ENCODE data around the gene SYNE1.

SYNE1 gene

GRCh38 chr6:152270301-152270925 lies 366.7 kb downstream of the SYNE1 start:
- no peaks in the 10 kb centered on the region for H3K9me3 ChIP-seq (ENCODE audit: severe bottlenecking)
- TF ChIP-seq, protein P1, sequence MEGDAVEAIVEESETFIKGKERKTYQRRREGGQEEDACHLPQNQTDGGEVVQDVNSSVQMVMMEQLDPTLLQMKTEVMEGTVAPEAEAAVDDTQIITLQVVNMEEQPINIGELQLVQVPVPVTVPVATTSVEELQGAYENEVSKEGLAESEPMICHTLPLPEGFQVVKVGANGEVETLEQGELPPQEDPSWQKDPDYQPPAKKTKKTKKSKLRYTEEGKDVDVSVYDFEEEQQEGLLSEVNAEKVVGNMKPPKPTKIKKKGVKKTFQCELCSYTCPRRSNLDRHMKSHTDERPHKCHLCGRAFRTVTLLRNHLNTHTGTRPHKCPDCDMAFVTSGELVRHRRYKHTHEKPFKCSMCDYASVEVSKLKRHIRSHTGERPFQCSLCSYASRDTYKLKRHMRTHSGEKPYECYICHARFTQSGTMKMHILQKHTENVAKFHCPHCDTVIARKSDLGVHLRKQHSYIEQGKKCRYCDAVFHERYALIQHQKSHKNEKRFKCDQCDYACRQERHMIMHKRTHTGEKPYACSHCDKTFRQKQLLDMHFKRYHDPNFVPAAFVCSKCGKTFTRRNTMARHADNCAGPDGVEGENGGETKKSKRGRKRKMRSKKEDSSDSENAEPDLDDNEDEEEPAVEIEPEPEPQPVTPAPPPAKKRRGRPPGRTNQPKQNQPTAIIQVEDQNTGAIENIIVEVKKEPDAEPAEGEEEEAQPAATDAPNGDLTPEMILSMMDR (IDR thresholded peaks at IDR 0.05; ENCODE audit: low read depth, low read length): no peak
- H3K4me3 ChIP-seq (ENCODE audit: low read depth, low read length): no peak overlapping the region
- H3K36me3 ChIP-seq: no peaks in the 10 kb centered on the region
- DNase-seq: no peak
- H3K27ac ChIP-seq: no peak overlapping the region
- no peaks in the 10 kb centered on the region for H3K27me3 ChIP-seq (ENCODE audit: insufficient read depth, low read depth, severe bottlenecking)

DNA sequence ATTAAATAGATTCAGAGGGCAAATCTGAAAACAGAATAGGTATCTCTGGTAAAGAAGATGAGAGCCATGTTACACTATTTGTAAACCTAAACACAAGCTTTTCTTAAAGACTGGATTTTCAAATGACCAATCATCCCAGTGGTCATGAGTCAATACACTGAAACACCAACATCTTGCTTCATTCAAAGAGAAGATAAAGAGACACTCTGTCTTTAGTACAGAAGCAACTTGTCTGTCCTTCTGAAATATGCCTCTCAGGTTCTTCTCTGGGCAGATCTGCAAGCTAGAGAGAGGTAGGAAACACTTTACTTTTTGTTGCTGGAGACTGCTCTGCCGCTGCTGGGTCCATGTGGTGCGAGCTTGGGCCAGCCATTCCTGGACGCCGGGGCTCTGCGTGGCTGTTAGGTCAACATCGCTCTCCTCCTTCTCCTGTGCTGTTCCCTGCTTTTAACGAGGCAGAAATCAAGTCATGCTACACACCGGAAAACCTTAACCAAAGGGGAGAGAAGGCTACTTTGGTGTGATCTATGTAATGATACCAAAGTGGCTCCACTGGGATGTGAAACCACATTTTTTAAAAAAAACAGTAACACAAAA lies 368.2 kb downstream of the SYNE1 start:
- no peak overlapping the region for H3K4me3 ChIP-seq (ENCODE audit: low read depth, low read length)
- H3K36me3 ChIP-seq: no peaks in the 10 kb centered on the region
- DNase-seq: no peak
- TF ChIP-seq, protein P1 (IDR thresholded peaks at IDR 0.05; ENCODE audit: low read depth, low read length): no peak
- H3K9me3 ChIP-seq (ENCODE audit: severe bottlenecking): no peaks in the 10 kb centered on the region
- H3K27me3 ChIP-seq (ENCODE audit: insufficient read depth, low read depth, severe bottlenecking): no peaks in the 10 kb centered on the region
- H3K27ac ChIP-seq: no peak overlapping the region

DNA sequence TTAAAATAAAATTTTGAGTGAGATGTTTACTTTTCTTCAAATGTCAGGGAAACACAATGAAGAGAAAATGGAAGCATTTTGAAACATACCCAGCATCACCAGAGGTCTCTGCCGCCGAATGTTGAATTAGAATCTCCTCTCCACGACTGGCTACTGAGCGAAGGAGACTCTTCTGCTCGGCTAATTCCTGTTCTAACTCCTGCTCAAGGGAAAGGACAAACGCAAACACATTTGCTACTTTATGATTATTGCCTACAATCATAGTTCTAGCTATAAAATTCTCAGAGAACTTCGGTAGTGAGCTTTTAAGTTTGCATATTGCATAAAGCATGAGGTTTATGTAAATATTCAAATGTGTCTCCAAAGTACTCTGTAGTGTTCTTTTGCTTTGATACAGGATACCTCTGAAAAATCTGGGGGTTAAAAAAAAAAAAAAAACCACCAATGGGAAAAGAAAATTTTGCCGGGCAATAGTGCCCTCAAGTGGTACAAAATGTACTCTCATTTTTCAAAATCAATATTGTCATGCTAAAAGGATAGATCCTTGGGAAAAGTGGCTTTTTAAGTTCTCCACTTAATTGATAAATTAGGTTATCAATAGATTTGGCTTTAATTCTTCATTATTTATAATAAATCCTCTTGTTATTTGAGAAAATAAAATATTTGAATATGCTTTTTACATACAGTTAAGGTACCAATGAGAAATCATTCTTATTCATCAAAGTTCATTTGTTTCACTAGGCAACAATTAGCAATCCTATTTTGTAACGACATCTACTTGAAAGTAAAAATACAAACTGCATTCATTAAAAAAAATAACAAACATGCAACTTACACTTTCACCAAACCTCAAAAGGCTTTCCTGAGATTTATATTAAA lies 369.0 kb downstream of the SYNE1 start:
- TF ChIP-seq, protein P1 (IDR thresholded peaks at IDR 0.05; ENCODE audit: low read depth, low read length): no peak
- no peak for DNase-seq
- Histone ChIP-seq H3K9me3 (ENCODE audit: severe bottlenecking) (no peaks in the 10 kb centered on the region), H3K4me3 (ENCODE audit: low read depth, low read length) (no peak overlapping the region), H3K27me3 (ENCODE audit: insufficient read depth, low read depth, severe bottlenecking) (no peaks in the 10 kb centered on the region), H3K27ac (no peak overlapping the region), H3K36me3 (no peaks in the 10 kb centered on the region)

DNA sequence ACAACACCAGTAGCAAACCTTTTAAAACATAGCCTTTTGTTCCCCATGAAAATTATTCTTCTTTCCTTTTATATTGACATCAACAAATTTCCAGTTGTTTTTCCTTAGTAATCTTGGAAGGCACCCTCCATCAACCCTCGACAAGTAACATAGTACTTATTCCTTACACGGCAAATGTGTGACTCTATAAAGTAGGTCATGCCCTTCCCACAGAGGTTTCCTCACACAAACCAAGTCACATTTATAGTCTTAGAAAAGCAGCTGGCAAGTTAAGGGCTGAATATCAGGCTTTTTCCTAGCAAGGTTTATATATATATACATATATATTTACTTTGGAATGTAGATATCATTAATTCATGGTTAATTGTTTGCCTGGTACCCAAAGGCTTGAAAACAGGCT lies 371.5 kb downstream of the SYNE1 start:
- Histone ChIP-seq H3K9me3 (ENCODE audit: severe bottlenecking) (no peaks in the 10 kb centered on the region), H3K27me3 (ENCODE audit: insufficient read depth, low read depth, severe bottlenecking) (no peaks in the 10 kb centered on the region), H3K4me3 (ENCODE audit: low read depth, low read length) (no peak overlapping the region), H3K27ac (no peak overlapping the region), H3K36me3 (no peaks in the 10 kb centered on the region)
- TF ChIP-seq, protein P1 (IDR thresholded peaks at IDR 0.05; ENCODE audit: low read depth, low read length): no peak
- no peak for DNase-seq

DNA sequence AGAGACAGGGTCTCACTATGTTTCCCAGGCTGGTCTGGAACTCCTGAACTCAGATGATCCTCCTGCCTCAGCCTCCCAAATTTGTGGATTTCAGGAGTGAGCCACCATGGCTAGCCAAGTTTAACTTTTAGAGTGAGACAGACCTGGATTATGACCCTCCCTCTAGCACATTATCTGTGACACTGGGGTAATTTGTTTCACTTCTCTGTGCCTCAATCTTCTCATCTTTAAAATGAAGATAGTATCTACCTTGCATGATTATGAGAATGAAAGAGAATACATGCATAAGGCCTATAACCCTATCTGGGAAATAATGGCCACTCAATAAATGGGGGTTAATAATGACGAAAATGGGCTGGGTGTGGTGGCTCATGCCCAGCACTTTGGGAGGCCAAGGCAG lies 373.6 kb downstream of the SYNE1 start:
- TF ChIP-seq, protein P1 (IDR thresholded peaks at IDR 0.05; ENCODE audit: low read depth, low read length): no peak
- no peak overlapping the region for H3K27ac ChIP-seq
- no peak overlapping the region for H3K4me3 ChIP-seq (ENCODE audit: low read depth, low read length)
- no peak for DNase-seq
- H3K27me3 ChIP-seq (ENCODE audit: insufficient read depth, low read depth, severe bottlenecking): no peaks in the 10 kb centered on the region
- H3K9me3 ChIP-seq (ENCODE audit: severe bottlenecking): no peaks in the 10 kb centered on the region
- H3K36me3 ChIP-seq: no peaks in the 10 kb centered on the region

Data from WERI-Rb-1 (cell line).